ENCODE data around the gene IMMT.
A peak's percentile ranks its signal among the peaks of the same experiment; 100 is the strongest.
"Not testable (repeated sequence)": the region's sequence is repeated elsewhere in the genome, so short reads cannot be mapped to it uniquely, and the experiment has no call there.

IMMT gene

GRCh38 chr2:86195055-86195807, at the start of gene IMMT:
IMMT (minus strand) TSS chr2:86195462; CDS start chr2:86195382, 80 bp downstream.
- DNase-seq, result peak; percentile 77 to 96 (median 92)

- DNase-seq, result not testable (repeated sequence)
These were observed 49.5 kb upstream of the IMMT start for GRCh38 chr2:86244781-86245180.

GRCh38 chr2:86243950-86244733, 48.9 kb upstream of the IMMT start:
- no peak for DNase-seq

- DNase-seq, result no peak
These were observed 48.0 kb upstream of the IMMT start for GRCh38 chr2:86243272-86243671.

GRCh38 chr2:86241611-86242010, 46.3 kb upstream of the IMMT start:
- DNase-seq, result no peak

GRCh38 chr2:86240251-86240650, 45.0 kb upstream of the IMMT start:
- DNase-seq, result no peak

GRCh38 chr2:86239745-86240144, 44.5 kb upstream of the IMMT start:
- no peak for DNase-seq

GRCh38 chr2:86239326-86239725, 44.1 kb upstream of the IMMT start:
- no peak for DNase-seq

- no peak for DNase-seq
These were observed 43.1 kb upstream of the IMMT start for GRCh38 chr2:86238354-86238753.

- DNase-seq, result no peak
These were observed 41.9 kb upstream of the IMMT start for GRCh38 chr2:86237172-86237571.

GRCh38 chr2:86235196-86235980, 40.1 kb upstream of the IMMT start:
- DNase-seq, result no peak

- no peak for DNase-seq
These were observed 39.4 kb upstream of the IMMT start for GRCh38 chr2:86234563-86235131.

GRCh38 chr2:86233436-86233835, 38.2 kb upstream of the IMMT start:
- DNase-seq, result no peak

- no peak for DNase-seq
These were observed 37.6 kb upstream of the IMMT start for GRCh38 chr2:86232910-86233309.

GRCh38 chr2:86232373-86232784, 37.1 kb upstream of the IMMT start:
- DNase-seq, result no peak

- no peak for DNase-seq
These were observed 36.6 kb upstream of the IMMT start for GRCh38 chr2:86231680-86232372.

- DNase-seq, result no peak
These were observed 35.7 kb upstream of the IMMT start for GRCh38 chr2:86230961-86231360.

- peak in 1 of 14 donors; percentile 13 for DNase-seq
These were observed 34.0 kb upstream of the IMMT start for GRCh38 chr2:86229221-86229620.

GRCh38 chr2:86228574-86228973, 33.3 kb upstream of the IMMT start:
- not testable (repeated sequence) for DNase-seq

- no peak for DNase-seq
These were observed 32.4 kb upstream of the IMMT start for GRCh38 chr2:86227685-86228084.

- no peak for DNase-seq
These were observed 31.6 kb upstream of the IMMT start for GRCh38 chr2:86226636-86227520.
